H9 (cell line): Measurements from ENCODE around the gene PRDM1. TPM values are rescaled to one million over a fixed set of nuclear protein-coding genes. Genes with fewer than 3 reads are reported as not detected.

Experiments used
- DNase-seq: peaks from one replicate; pipeline ENCODE4 v3.0.0-alpha.2; 2017
- H2AFZ ChIP-seq: one replicate; pipeline ENCODE4 v1.6.1; 2013; ENCODE audit warnings: mild to moderate bottlenecking, low read length, control low read depth, moderate library complexity
- H2AK5ac ChIP-seq: 2 replicates; pipeline ENCODE4 v1.6.1; 2013; ENCODE audit warnings: low read length, control low read depth, mixed read lengths; ENCODE audit not compliant: insufficient read length
- H2BK120ac ChIP-seq: one replicate; pipeline ENCODE4 v1.6.1; 2013; ENCODE audit warnings: low read depth, mild to moderate bottlenecking, low read length, control low read depth, inconsistent platforms; ENCODE audit not compliant: poor library complexity, severe bottlenecking
- H2BK12ac ChIP-seq: 2 replicates; pipeline ENCODE4 v1.6.1; 2013; ENCODE audit warnings: low read length, control low read depth, mixed read lengths, low read depth; ENCODE audit not compliant: insufficient read length
- H2BK15ac ChIP-seq: 2 replicates; pipeline ENCODE4 v1.6.1; 2013; ENCODE audit warnings: low read depth, low read length, control low read depth
- H2BK20ac ChIP-seq: one replicate; pipeline ENCODE4 v1.6.1; 2013; ENCODE audit warnings: low read depth, mild to moderate bottlenecking, low read length, control low read depth, inconsistent platforms; ENCODE audit not compliant: poor library complexity, severe bottlenecking
- H2BK5ac ChIP-seq: 2 replicates; pipeline ENCODE4 v1.6.1; 2013; ENCODE audit warnings: low read length, control low read depth, mixed read lengths; ENCODE audit not compliant: insufficient read length
- H3K14ac ChIP-seq: 2 replicates; pipeline ENCODE4 v1.6.1; 2013; ENCODE audit warnings: low read length, control low read depth; ENCODE audit not compliant: insufficient read depth
- H3K18ac ChIP-seq: 2 replicates; pipeline ENCODE4 v1.6.1; 2013; ENCODE audit warnings: low read depth, mild to moderate bottlenecking, mixed read lengths, low read length, control low read depth; ENCODE audit not compliant: insufficient read length
- H3K23ac ChIP-seq: 2 replicates; pipeline ENCODE4 v1.6.1; 2013; ENCODE audit warnings: low read length, control low read depth, mixed read lengths, low read depth; ENCODE audit not compliant: insufficient read length
- H3K23me2 ChIP-seq: 2 replicates; pipeline ENCODE4 v1.6.1; 2013; ENCODE audit warnings: low read depth, mild to moderate bottlenecking, mixed read lengths, low read length, control low read depth; ENCODE audit not compliant: insufficient read length, poor library complexity, severe bottlenecking
- H3K27ac ChIP-seq: 2 replicates; pipeline ENCODE4 v1.5.1; 2013; ENCODE audit warnings: low read length, control low read depth, mixed read lengths, low read depth; ENCODE audit not compliant: insufficient read length
- H3K27me3 ChIP-seq: 2 replicates; pipeline ENCODE4 v1.6.1; 2013; ENCODE audit warnings: low read length, control low read depth, inconsistent platforms; ENCODE audit not compliant: insufficient read depth
- H3K4ac ChIP-seq: 2 replicates; pipeline ENCODE4 v1.6.1; 2013; ENCODE audit warnings: low read depth, mild to moderate bottlenecking, control low read depth, inconsistent platforms, low read length, moderate library complexity
- H3K4me1 ChIP-seq: 2 replicates; pipeline ENCODE4 v1.6.1; 2013; ENCODE audit warnings: low read length, control low read depth, inconsistent platforms; ENCODE audit not compliant: insufficient read depth
- H3K4me2 ChIP-seq: 2 replicates; pipeline ENCODE4 v1.6.1; 2013; ENCODE audit warnings: low read length, control low read depth, mixed read lengths; ENCODE audit not compliant: insufficient read length, insufficient read depth
- H3K56ac ChIP-seq: 2 replicates; pipeline ENCODE4 v1.6.1; 2013; ENCODE audit warnings: low read depth, mild to moderate bottlenecking, mixed read lengths, low read length, control low read depth; ENCODE audit not compliant: insufficient read length
- H3K79me1 ChIP-seq: 2 replicates; pipeline ENCODE4 v1.6.1; 2013; ENCODE audit warnings: low read depth, mild to moderate bottlenecking, moderate library complexity, low read length, control low read depth, inconsistent platforms; ENCODE audit not compliant: insufficient read depth, poor library complexity, severe bottlenecking
- H3K79me2 ChIP-seq: 2 replicates; pipeline ENCODE4 v1.6.1; 2013; ENCODE audit warnings: low read length, control low read depth, inconsistent platforms; ENCODE audit not compliant: insufficient read depth
- H3K9ac ChIP-seq: 2 replicates; pipeline ENCODE4 v1.6.1; 2013; ENCODE audit warnings: low read length, control low read depth, mixed read lengths; ENCODE audit not compliant: insufficient read length; ENCODE audit errors: extremely low read depth
- H3K9me3 ChIP-seq: one replicate; pipeline ENCODE4 v1.6.1; 2013; ENCODE audit warnings: low read depth, low read length, inconsistent platforms; ENCODE audit not compliant: control insufficient read depth
- H3T11ph ChIP-seq: one replicate; pipeline ENCODE4 v1.6.1; 2013; ENCODE audit warnings: mild to moderate bottlenecking, low read length, control low read depth, inconsistent platforms
- H4K20me1 ChIP-seq: one replicate; pipeline ENCODE4 v1.6.1; 2013; ENCODE audit not compliant: control insufficient read depth, insufficient read length, insufficient read depth
- H4K5ac ChIP-seq: 2 replicates; pipeline ENCODE4 v1.6.1; 2013; ENCODE audit warnings: low read depth, mild to moderate bottlenecking, mixed read lengths, low read length, control low read depth; ENCODE audit not compliant: insufficient read length
- H4K8ac ChIP-seq: replicated peaks from 2 replicates; pipeline ENCODE4 v1.6.1; 2013; ENCODE audit warnings: low read length, control low read depth, mixed read lengths, low read depth; ENCODE audit not compliant: insufficient read length
- H4K91ac ChIP-seq: 2 replicates; pipeline ENCODE4 v1.6.1; 2013; ENCODE audit warnings: low read depth, mild to moderate bottlenecking, moderate library complexity, mixed read lengths, low read length, control low read depth; ENCODE audit not compliant: insufficient read length
- H3K27ac Mint-ChIP-seq, 3 experiments: 2 replicates in 2 of 3; 3 replicates in 1 of 3; pipeline ENCODE4 v1.8.0; 2020 to 2021; ENCODE audit warnings: mixed read lengths in 3 of 3, mild to moderate bottlenecking in 1 of 3, moderate library complexity in 1 of 3
- H3K27me3 Mint-ChIP-seq: 2 replicates; pipeline ENCODE4 v1.8.0; 2021; ENCODE audit warnings: low read depth, mild to moderate bottlenecking, moderate library complexity, mixed read lengths
- H3K36me3 Mint-ChIP-seq, 3 experiments: 2 replicates in 2 of 3; 3 replicates in 1 of 3; pipeline ENCODE4 v1.8.0; 2020 to 2021; ENCODE audit warnings: low read depth in 3 of 3, mixed read lengths in 3 of 3; ENCODE audit not compliant: insufficient read depth in 1 of 3
- H3K4me1 Mint-ChIP-seq, 2 experiments: 2 replicates each; pipeline ENCODE4 v1.8.0; 2020; ENCODE audit warnings: mixed read lengths in 2 of 2
- H3K4me3 Mint-ChIP-seq, 2 experiments: 2 replicates in 1 of 2; 3 replicates in 1 of 2; pipeline ENCODE4 v1.8.0; 2020 to 2021; ENCODE audit warnings: mild to moderate bottlenecking in 2 of 2, mixed read lengths in 2 of 2, moderate library complexity in 1 of 2
- H3K9me3 Mint-ChIP-seq, 2 experiments: 2 replicates in 1 of 2; 3 replicates in 1 of 2; pipeline ENCODE4 v1.8.0; 2020; ENCODE audit warnings: mild to moderate bottlenecking in 2 of 2, mixed read lengths in 2 of 2, moderate library complexity in 1 of 2
- WGBS: extraction: QIAGEN DNeasy Blood & Tissue Kit; methylation state at CpG from one replicate; pipeline ENCODE4 v1.1.7; 2013; ENCODE audit warnings: missing lambda C conversion rate, low lambda C conversion rate, mixed read lengths; ENCODE audit not compliant: insufficient read length; ENCODE audit errors: extremely low coverage; 5-methylcytosine and 5-hydroxymethylcytosine counted together
- total RNA-seq: library from RNA; stranded (reverse); gene quantifications from 2 replicates; pipeline ENCODE4 v1.2.1, GENCODE V29; 2021
- TF ChIP-seq, protein P1 (sequence below): fragments of 200-600 bp; sonication (generic); conservative IDR thresholded peaks from 3 replicates; pipeline ENCODE4 v1.8.0; 2021; ENCODE audit warnings: antibody characterized with exemption, mild to moderate bottlenecking

Gene PRDM1
- total RNA-seq, 1 experiment from 2014 or later, result 2.9 TPM

DNA sequence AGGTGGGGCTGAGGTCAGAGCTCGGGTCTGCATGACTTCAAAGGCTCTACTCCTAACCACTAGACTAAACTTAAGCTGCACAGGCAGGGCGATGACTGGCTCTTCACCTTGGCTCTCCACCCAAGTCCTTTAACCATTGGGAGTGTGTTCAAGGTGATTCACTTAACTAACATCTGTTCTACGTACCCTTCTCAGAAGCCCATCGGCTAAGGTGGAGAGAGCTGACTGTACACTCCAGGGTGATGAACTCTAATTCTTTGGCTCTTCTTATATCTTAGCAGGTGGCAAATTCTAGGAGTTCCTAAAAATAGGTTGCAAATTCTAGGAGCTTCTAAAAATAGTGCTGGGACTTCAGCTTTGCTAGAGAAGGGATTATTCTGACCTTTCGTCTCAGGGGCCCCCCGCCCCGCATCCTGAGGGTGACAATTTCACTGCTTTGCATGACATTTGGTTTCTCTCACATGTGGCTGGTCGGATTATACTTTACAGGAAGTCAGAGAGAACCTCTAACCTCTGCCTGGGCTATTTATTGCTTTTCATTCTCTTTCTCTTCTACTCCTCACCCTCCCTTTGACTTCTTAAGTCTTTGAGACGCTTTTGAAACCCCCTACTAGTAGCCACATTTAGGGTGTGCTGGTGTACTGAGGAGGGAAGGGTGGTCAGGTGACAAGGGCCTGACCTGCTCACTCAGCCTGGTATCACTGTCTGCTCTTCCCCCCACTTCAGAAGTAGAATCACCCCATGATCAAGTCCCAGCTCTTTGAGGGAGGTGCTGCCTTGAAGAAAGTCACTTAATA lies 55.5 kb downstream of the PRDM1 start:
- H3K4me2 ChIP-seq, result no peak overlapping the region
- no peak overlapping the region for H3K4ac ChIP-seq
- peaks cover 38 to 40% of the 10 kb centered on the region in 2 experiments for H3K4me1 Mint-ChIP-seq
- TF ChIP-seq, protein P1, sequence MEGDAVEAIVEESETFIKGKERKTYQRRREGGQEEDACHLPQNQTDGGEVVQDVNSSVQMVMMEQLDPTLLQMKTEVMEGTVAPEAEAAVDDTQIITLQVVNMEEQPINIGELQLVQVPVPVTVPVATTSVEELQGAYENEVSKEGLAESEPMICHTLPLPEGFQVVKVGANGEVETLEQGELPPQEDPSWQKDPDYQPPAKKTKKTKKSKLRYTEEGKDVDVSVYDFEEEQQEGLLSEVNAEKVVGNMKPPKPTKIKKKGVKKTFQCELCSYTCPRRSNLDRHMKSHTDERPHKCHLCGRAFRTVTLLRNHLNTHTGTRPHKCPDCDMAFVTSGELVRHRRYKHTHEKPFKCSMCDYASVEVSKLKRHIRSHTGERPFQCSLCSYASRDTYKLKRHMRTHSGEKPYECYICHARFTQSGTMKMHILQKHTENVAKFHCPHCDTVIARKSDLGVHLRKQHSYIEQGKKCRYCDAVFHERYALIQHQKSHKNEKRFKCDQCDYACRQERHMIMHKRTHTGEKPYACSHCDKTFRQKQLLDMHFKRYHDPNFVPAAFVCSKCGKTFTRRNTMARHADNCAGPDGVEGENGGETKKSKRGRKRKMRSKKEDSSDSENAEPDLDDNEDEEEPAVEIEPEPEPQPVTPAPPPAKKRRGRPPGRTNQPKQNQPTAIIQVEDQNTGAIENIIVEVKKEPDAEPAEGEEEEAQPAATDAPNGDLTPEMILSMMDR, result no peak
- no peaks in the 10 kb centered on the region for H3K79me2 ChIP-seq
- no peak overlapping the region for H3T11ph ChIP-seq
- no peaks in the 10 kb centered on the region for H3K4me1 ChIP-seq
- H3K9ac ChIP-seq, result no peak overlapping the region
- H3K18ac ChIP-seq, result no peak overlapping the region
- H3K4me3 Mint-ChIP-seq, result no peak overlapping the region
- H3K27ac ChIP-seq, result no peak overlapping the region
- H2BK15ac ChIP-seq, result 0 out of 2 replicates have a peak overlapping the region, but pooled peaks have one; percentile 19
- no peak overlapping the region for H2AK5ac ChIP-seq
- WGBS, result no CpG with 5 or more reads among the region's 9 CpGs
- no peaks in the 10 kb centered on the region for H4K20me1 ChIP-seq
- no peak overlapping the region for H4K91ac ChIP-seq
- no peaks in the 10 kb centered on the region for H3K36me3 Mint-ChIP-seq
- no peak overlapping the region for H2BK5ac ChIP-seq
- H4K8ac ChIP-seq, result no peak overlapping the region
- H3K9me3 Mint-ChIP-seq, result no peaks in the 10 kb centered on the region
- no peak overlapping the region for H3K14ac ChIP-seq
- no peaks in the 10 kb centered on the region for H3K79me1 ChIP-seq
- H2BK12ac ChIP-seq, result no peak overlapping the region
- no peak for DNase-seq
- no peak overlapping the region for H2BK20ac ChIP-seq
- no peak overlapping the region for H3K23ac ChIP-seq
- H2BK120ac ChIP-seq, result no peak overlapping the region
- no peaks in the 10 kb centered on the region for H3K27me3 ChIP-seq
- H3K23me2 ChIP-seq, result no peaks in the 10 kb centered on the region
- H3K27me3 Mint-ChIP-seq, result no peaks in the 10 kb centered on the region
- H3K27ac Mint-ChIP-seq, result peak overlapping the region in 2 of 3 experiments; percentile 8 to 32; a peak in 1 of 7 replicates
- no peak overlapping the region for H4K5ac ChIP-seq
- H3K9me3 ChIP-seq, result no peaks in the 10 kb centered on the region
- H3K56ac ChIP-seq, result no peak overlapping the region
- no peak overlapping the region for H2AFZ ChIP-seq
